ENCODE measurements around the gene RALY.

Gene RALY

GRCh38 chr20:33979094-33979493 is 14.6 kb upstream of the RALY start:
- Mint-ChIP-seq H3K27me3 (peaks cover 21% of the 10 kb centered on the region), H3K36me3 (no peaks in the 10 kb centered on the region), H3K4me3 (no peak overlapping the region), H3K27ac (no peak overlapping the region), H3K9me3 (peaks cover 6% of the 10 kb centered on the region), H3K4me1 (no peaks in the 10 kb centered on the region)
- no peak for ATAC-seq

- Mint-ChIP-seq H3K27ac (no peak overlapping the region), H3K4me1 (no peaks in the 10 kb centered on the region), H3K4me3 (no peak overlapping the region)
Measured at GRCh38 chr20:33981347-33981746, 12.4 kb upstream of the RALY start.

GRCh38 chr20:33981964-33982363 is 11.7 kb upstream of the RALY start:
- ATAC-seq: no peak
- Mint-ChIP-seq H3K27me3 (peaks cover 21% of the 10 kb centered on the region), H3K36me3 (no peaks in the 10 kb centered on the region), H3K9me3 (peaks cover 6% of the 10 kb centered on the region), H3K4me1 (no peaks in the 10 kb centered on the region), H3K4me3 (no peak overlapping the region), H3K27ac (no peak overlapping the region)

More at GRCh38 chr20:33981347-33981746, 12.4 kb upstream of the RALY start:
- H3K9me3 Mint-ChIP-seq: peaks cover 6% of the 10 kb centered on the region
- no peak for ATAC-seq
- no peaks in the 10 kb centered on the region for H3K36me3 Mint-ChIP-seq
- H3K27me3 Mint-ChIP-seq: peaks cover 21% of the 10 kb centered on the region

- Mint-ChIP-seq H3K27me3 (peaks cover 21% of the 10 kb centered on the region), H3K36me3 (peaks cover 4% of the 10 kb centered on the region), H3K27ac (no peak overlapping the region), H3K4me1 (no peaks in the 10 kb centered on the region), H3K9me3 (no peaks in the 10 kb centered on the region), H3K4me3 (no peak overlapping the region)
- ATAC-seq: no peak
Measured at GRCh38 chr20:33983371-33983770, 10.3 kb upstream of the RALY start.

- Mint-ChIP-seq H3K36me3 (peaks cover 9% of the 10 kb centered on the region), H3K27me3 (peaks cover 12% of the 10 kb centered on the region), H3K9me3 (no peaks in the 10 kb centered on the region), H3K4me1 (no peaks in the 10 kb centered on the region), H3K4me3 (no peak overlapping the region), H3K27ac (no peak overlapping the region)
- no peak for ATAC-seq
Measured at GRCh38 chr20:33984182-33984719, 9.5 kb upstream of the RALY start.

GRCh38 chr20:33985280-33985679 is 8.4 kb upstream of the RALY start:
- Mint-ChIP-seq H3K36me3 (peaks cover 9% of the 10 kb centered on the region), H3K27ac (no peak overlapping the region)

GRCh38 chr20:33985830-33986229 is 7.9 kb upstream of the RALY start:
- Mint-ChIP-seq H3K9me3 (no peaks in the 10 kb centered on the region), H3K4me3 (no peak overlapping the region), H3K4me1 (peaks cover 11% of the 10 kb centered on the region), H3K27ac (no peak overlapping the region), H3K27me3 (peaks cover 8% of the 10 kb centered on the region), H3K36me3 (peaks cover 9% of the 10 kb centered on the region)
- no peak for ATAC-seq

More at GRCh38 chr20:33985280-33985679, 8.4 kb upstream of the RALY start:
- H3K4me1 Mint-ChIP-seq: peaks cover 5% of the 10 kb centered on the region
- no peak overlapping the region for H3K4me3 Mint-ChIP-seq
- H3K9me3 Mint-ChIP-seq: no peaks in the 10 kb centered on the region
- no peak for ATAC-seq
- H3K27me3 Mint-ChIP-seq: peaks cover 11% of the 10 kb centered on the region

- peaks cover 9% of the 10 kb centered on the region for H3K36me3 Mint-ChIP-seq
- no peak for ATAC-seq
- no peaks in the 10 kb centered on the region for H3K9me3 Mint-ChIP-seq
- H3K4me3 Mint-ChIP-seq: no peak overlapping the region
- H3K4me1 Mint-ChIP-seq: peaks cover 19% of the 10 kb centered on the region
- H3K27me3 Mint-ChIP-seq: no peaks in the 10 kb centered on the region
- H3K27ac Mint-ChIP-seq: no peak overlapping the region
Measured at GRCh38 chr20:33986560-33987216, 7.0 kb upstream of the RALY start.

- Mint-ChIP-seq H3K4me1 (peaks cover 29% of the 10 kb centered on the region), H3K27ac (no peak overlapping the region), H3K27me3 (no peaks in the 10 kb centered on the region), H3K36me3 (peaks cover 9% of the 10 kb centered on the region), H3K9me3 (no peaks in the 10 kb centered on the region), H3K4me3 (no peak overlapping the region)
- no peak for ATAC-seq
Measured at GRCh38 chr20:33990075-33990474, 3.6 kb upstream of the RALY start.

GRCh38 chr20:33991502-33991901 is 2.2 kb upstream of the RALY start:
- Mint-ChIP-seq H3K9me3 (no peaks in the 10 kb centered on the region), H3K4me1 (peaks cover 42% of the 10 kb centered on the region), H3K27me3 (no peaks in the 10 kb centered on the region), H3K27ac (no peak overlapping the region), H3K4me3 (peak overlapping the region; percentile 97), H3K36me3 (peaks cover 9% of the 10 kb centered on the region)
- ATAC-seq: no peak

GRCh38 chr20:33992145-33992922 is 1.4 kb upstream of the RALY start:
- Mint-ChIP-seq H3K4me3 (peak overlapping the region; percentile 97), H3K27ac (peak overlapping the region; percentile 99), H3K9me3 (no peaks in the 10 kb centered on the region), H3K27me3 (no peaks in the 10 kb centered on the region), H3K36me3 (peaks cover 9% of the 10 kb centered on the region), H3K4me1 (peaks cover 50% of the 10 kb centered on the region)
- ATAC-seq: no peak

GRCh38 chr20:33992923-33993575 is 662 bp upstream of the RALY start:
- peaks cover 57% of the 10 kb centered on the region for H3K4me1 Mint-ChIP-seq
- no peaks in the 10 kb centered on the region for H3K27me3 Mint-ChIP-seq
- ATAC-seq: peak; percentile 94
- peaks cover 8% of the 10 kb centered on the region for H3K36me3 Mint-ChIP-seq
- H3K9me3 Mint-ChIP-seq: no peaks in the 10 kb centered on the region
- H3K4me3 Mint-ChIP-seq: peak overlapping the region; percentile 97
- H3K27ac Mint-ChIP-seq: peak overlapping the region; percentile 99

GRCh38 chr20:33994222-33994913 is 657 bp downstream of the RALY start:
- H3K27me3 Mint-ChIP-seq: no peaks in the 10 kb centered on the region
- H3K27ac Mint-ChIP-seq: peak overlapping the region; percentile 99
- peak; percentile 61 for ATAC-seq
- peaks cover 10% of the 10 kb centered on the region for H3K36me3 Mint-ChIP-seq
- H3K4me1 Mint-ChIP-seq: peaks cover 71% of the 10 kb centered on the region
- no peaks in the 10 kb centered on the region for H3K9me3 Mint-ChIP-seq
- peak overlapping the region; percentile 97 for H3K4me3 Mint-ChIP-seq

GRCh38 chr20:33995053-33995831 is 1.5 kb downstream of the RALY start:
- H3K9me3 Mint-ChIP-seq: no peaks in the 10 kb centered on the region
- no peak for ATAC-seq
- H3K27me3 Mint-ChIP-seq: no peaks in the 10 kb centered on the region
- H3K36me3 Mint-ChIP-seq: peaks cover 11% of the 10 kb centered on the region
- H3K4me3 Mint-ChIP-seq: peak overlapping the region; percentile 97
- peaks cover 74% of the 10 kb centered on the region for H3K4me1 Mint-ChIP-seq
- H3K27ac Mint-ChIP-seq: peak overlapping the region; percentile 99
